Measurements from ENCODE around the gene TRIO. TPM values are rescaled to one million over a fixed set of nuclear protein-coding genes. Genes with fewer than 3 reads are reported as not detected.

TRIO gene
- total RNA-seq, 1 experiment from 2014 or later, result 211 TPM

DNA sequence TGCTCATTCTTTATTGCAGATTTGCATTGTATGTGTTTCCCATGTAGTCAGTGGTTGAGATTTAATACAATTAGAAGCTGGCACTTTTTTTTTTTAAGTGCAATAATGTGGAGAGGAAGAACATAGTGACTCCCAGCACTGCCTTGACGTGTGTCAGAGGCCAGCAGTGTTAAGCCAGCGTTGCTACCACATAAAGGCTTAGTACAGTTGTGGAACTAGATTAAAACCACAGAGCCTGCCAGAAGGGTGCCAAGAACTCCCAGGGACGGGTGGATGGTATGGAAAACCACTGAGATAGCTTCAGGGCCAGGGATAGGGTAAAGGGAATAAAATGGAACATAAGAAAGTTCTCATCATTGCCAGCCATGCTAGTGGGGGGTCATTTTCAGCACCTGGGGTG lies 142.9 kb downstream of the TRIO start:
- Histone ChIP-seq H3K4me1 (ENCODE audit: insufficient read depth, low read length) (no peaks in the 10 kb centered on the region), H4K20me1 (ENCODE audit: low read length) (peaks cover 12% of the 10 kb centered on the region), H3K36me3 (ENCODE audit: low read depth, low read length) (peaks cover 57% of the 10 kb centered on the region), H3K4me2 (ENCODE audit: low read length) (no peak overlapping the region), H3K27me3 (ENCODE audit: low read length) (no peaks in the 10 kb centered on the region), H3K9me3 (ENCODE audit: low read length) (no peaks in the 10 kb centered on the region), H3K4me3 (ENCODE audit: low read length) (no peak overlapping the region), H3K27ac (ENCODE audit: low read length) (no peak overlapping the region), H3K9me2 (replicated peaks; ENCODE audit: low read length) (no peaks in the 10 kb centered on the region), H3K79me2 (ENCODE audit: low read length) (peaks cover 83% of the 10 kb centered on the region), H3F3A (ENCODE audit: low read length, unreplicated experiment) (no peaks in the 10 kb centered on the region), H3K9ac (ENCODE audit: low read length) (no peak overlapping the region), H2AFZ (ENCODE audit: low read length) (no peak overlapping the region)
- ATAC-seq (no peak), DNase-seq (no peak)
- ChIA-PET POLR2A (ENCODE audit: unreplicated experiment) (no interaction called here), CTCF (interaction anchor here (0.6 kb wide), 1 partner anchor 16 kb away, joined by 3 read pairs; no protein-coding TSS in a partner anchor)
- intact Hi-C loops (cut with micrococcal nuclease), result no loop called here
- TF ChIP-seq EZH2 (IDR thresholded peaks at IDR 0.05; ENCODE audit: low read length, unreplicated experiment), result no peak
- TF ChIP-seq, protein P1, sequence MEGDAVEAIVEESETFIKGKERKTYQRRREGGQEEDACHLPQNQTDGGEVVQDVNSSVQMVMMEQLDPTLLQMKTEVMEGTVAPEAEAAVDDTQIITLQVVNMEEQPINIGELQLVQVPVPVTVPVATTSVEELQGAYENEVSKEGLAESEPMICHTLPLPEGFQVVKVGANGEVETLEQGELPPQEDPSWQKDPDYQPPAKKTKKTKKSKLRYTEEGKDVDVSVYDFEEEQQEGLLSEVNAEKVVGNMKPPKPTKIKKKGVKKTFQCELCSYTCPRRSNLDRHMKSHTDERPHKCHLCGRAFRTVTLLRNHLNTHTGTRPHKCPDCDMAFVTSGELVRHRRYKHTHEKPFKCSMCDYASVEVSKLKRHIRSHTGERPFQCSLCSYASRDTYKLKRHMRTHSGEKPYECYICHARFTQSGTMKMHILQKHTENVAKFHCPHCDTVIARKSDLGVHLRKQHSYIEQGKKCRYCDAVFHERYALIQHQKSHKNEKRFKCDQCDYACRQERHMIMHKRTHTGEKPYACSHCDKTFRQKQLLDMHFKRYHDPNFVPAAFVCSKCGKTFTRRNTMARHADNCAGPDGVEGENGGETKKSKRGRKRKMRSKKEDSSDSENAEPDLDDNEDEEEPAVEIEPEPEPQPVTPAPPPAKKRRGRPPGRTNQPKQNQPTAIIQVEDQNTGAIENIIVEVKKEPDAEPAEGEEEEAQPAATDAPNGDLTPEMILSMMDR (conservative IDR thresholded peaks at IDR 0.05; ENCODE audit: low read depth, low read length), result no peak
- TF ChIP-seq EZH2phosphoT487 (IDR thresholded peaks at IDR 0.05; ENCODE audit: borderline replicate concordance, low read length), result no peak
- BruUV-seq (replicated peaks), result no TSS peak

DNA sequence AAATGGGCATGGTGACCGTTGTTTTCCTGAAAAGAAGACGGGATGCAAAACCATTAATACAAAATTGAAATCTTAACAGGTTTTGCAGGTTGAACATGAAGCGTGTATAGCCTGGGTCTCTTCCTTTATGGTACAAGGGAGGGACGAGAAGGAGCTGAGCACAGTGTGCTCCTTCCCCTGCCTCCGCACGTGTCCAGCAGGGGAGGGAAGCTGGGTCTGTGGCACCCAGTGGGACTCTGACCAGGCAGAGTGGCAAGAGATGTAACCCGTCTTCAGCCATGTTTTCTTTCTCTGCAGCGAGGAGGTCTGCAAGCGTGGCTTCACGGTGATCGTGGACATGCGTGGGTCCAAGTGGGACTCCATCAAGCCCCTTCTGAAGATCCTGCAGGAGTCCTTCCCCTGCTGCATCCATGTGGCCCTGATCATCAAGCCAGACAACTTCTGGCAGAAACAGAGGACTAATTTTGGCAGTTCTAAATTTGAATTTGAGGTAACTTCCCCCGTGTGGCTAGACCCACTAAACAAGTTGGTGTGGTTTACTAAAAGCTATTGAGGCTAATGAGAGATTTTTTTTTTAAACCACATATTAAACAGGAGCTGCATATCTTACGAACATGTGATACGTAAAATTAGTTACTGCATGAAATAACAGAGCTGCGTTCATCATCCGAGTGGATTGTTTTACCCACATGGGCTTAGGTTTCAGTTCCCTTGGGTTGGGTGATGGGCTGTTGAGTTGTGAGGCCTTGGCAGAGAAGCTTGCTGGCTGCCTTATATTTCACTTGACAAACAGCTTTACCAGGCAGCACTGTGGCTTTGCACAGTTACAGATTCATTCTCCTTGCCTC lies 143.7 kb downstream of the TRIO start:
- intact Hi-C loops (cut with micrococcal nuclease), result no loop called here
- Histone ChIP-seq H3K27ac (ENCODE audit: low read length) (no peak overlapping the region), H2AFZ (ENCODE audit: low read length) (no peak overlapping the region), H3K27me3 (ENCODE audit: low read length) (no peaks in the 10 kb centered on the region), H3K4me2 (ENCODE audit: low read length) (no peak overlapping the region), H3K79me2 (ENCODE audit: low read length) (peaks cover 82% of the 10 kb centered on the region), H3K4me3 (ENCODE audit: low read length) (no peak overlapping the region), H3K9ac (ENCODE audit: low read length) (no peak overlapping the region), H3K4me1 (ENCODE audit: insufficient read depth, low read length) (no peaks in the 10 kb centered on the region), H3K9me3 (ENCODE audit: low read length) (no peaks in the 10 kb centered on the region), H3K36me3 (ENCODE audit: low read depth, low read length) (peaks cover 58% of the 10 kb centered on the region), H3K9me2 (replicated peaks; ENCODE audit: low read length) (no peaks in the 10 kb centered on the region), H4K20me1 (ENCODE audit: low read length) (peaks cover 12% of the 10 kb centered on the region), H3F3A (ENCODE audit: low read length, unreplicated experiment) (no peaks in the 10 kb centered on the region)
- ChIA-PET CTCF (interaction anchor here (0.6 kb wide), 1 partner anchor 17 kb away, joined by 3 read pairs; no protein-coding TSS in a partner anchor), POLR2A (ENCODE audit: unreplicated experiment) (no interaction called here)
- ATAC-seq (no peak), DNase-seq (no peak)
- BruUV-seq (replicated peaks), result no TSS peak
- no peak for TF ChIP-seq EZH2 (IDR thresholded peaks at IDR 0.05; ENCODE audit: low read length, unreplicated experiment)
- TF ChIP-seq, protein P1 (conservative IDR thresholded peaks at IDR 0.05; ENCODE audit: low read depth, low read length), result no peak
- TF ChIP-seq EZH2phosphoT487 (IDR thresholded peaks at IDR 0.05; ENCODE audit: borderline replicate concordance, low read length), result no peak
